AG04449 (cell line): ENCODE measurements around the gene SMIM26.

Experiments
- CTCF ChIA-PET: fragments of 350-600 bp; formaldehyde crosslinking; extraction: SDS; loops from one replicate; lab custom pipeline; 2021; ENCODE audit warnings: antibody characterized with exemption; lab: Yijun Ruan, JAX
- POLR2A ChIA-PET: fragments of 400-600, 350-600 bp; formaldehyde crosslinking; extraction: SDS; loops from one replicate; lab custom pipeline; 2020; ENCODE audit warnings: antibody characterized with exemption, inconsistent platforms; lab: Yijun Ruan, JAX
- DNase-seq: peaks from one replicate; pipeline ENCODE4 v3.0.0-alpha.2; 2010; ENCODE audit warnings: low read depth, low spot score
- H3K4me3 ChIP-seq: 2 replicates; pipeline ENCODE4 v1.5.1; 2011; ENCODE audit warnings: low read depth, mild to moderate bottlenecking, control low read depth, low read length
- CTCF ChIP-seq: IDR thresholded peaks from one replicate; pipeline ENCODE4 v1.5.1; 2011; ENCODE audit warnings: mild to moderate bottlenecking, moderate library complexity, low read length, control low read depth, inconsistent platforms; ENCODE audit not compliant: insufficient read depth; ENCODE audit errors: missing control alignments

Gene SMIM26

GRCh38 chr20:18611492-18611891 lies 44.3 kb downstream of the SMIM26 start:
- CTCF ChIA-PET, result interaction anchor here (1.7 kb wide), 1 partner anchor 21 kb away, joined by 4 read pairs; no protein-coding TSS in a partner anchor
- no peak for DNase-seq
- POLR2A ChIA-PET, result no interaction called here
- TF ChIP-seq CTCF, result no peak
- no peak overlapping the region for H3K4me3 ChIP-seq

GRCh38 chr20:18613553-18613952 lies 46.3 kb downstream of the SMIM26 start:
- TF ChIP-seq CTCF, result no peak
- no peak overlapping the region for H3K4me3 ChIP-seq
- ChIA-PET POLR2A (no interaction called here), CTCF (interaction anchor here (1.6 kb wide), 1 partner anchor 19 kb away, joined by 3 read pairs; no protein-coding TSS in a partner anchor)
- DNase-seq, result no peak

GRCh38 chr20:18614244-18614643 lies 47.0 kb downstream of the SMIM26 start:
- no peak overlapping the region for H3K4me3 ChIP-seq
- no peak for DNase-seq
- CTCF ChIA-PET, result interaction anchor here (1.6 kb wide), 1 partner anchor 18 kb away, joined by 3 read pairs; no protein-coding TSS in a partner anchor
- no peak for TF ChIP-seq CTCF
- POLR2A ChIA-PET, result interaction anchor here (0.6 kb wide), 1 partner anchor 29 kb away, joined by 4 read pairs; no protein-coding TSS in a partner anchor

GRCh38 chr20:18615020-18615650 lies 47.9 kb downstream of the SMIM26 start:
- POLR2A ChIA-PET, result interaction anchor here (0.6 kb wide), 1 partner anchor 30 kb away, joined by 4 read pairs; no protein-coding TSS in a partner anchor
- DNase-seq, result no peak
- TF ChIP-seq CTCF, result no peak
- CTCF ChIA-PET, result interaction anchor here (1.6 kb wide), 1 partner anchor 17 kb away, joined by 3 read pairs; no protein-coding TSS in a partner anchor
- no peak overlapping the region for H3K4me3 ChIP-seq
